Mammary epithelial cell (primary cell): ENCODE results near the gene ATP7B.

Experiments used
- CTCF ChIP-seq, 2 donors: IDR thresholded peaks in 1 of 2; conservative IDR thresholded peaks in 1 of 2; 2 replicates each; pipeline ENCODE4 v1.5.1; 2011 to 2012; ENCODE audit warnings: inconsistent platforms in 2 of 2, low read length in 2 of 2, mild to moderate bottlenecking in 2 of 2, control low read depth in 1 of 2, low read depth in 1 of 2; ENCODE audit not compliant: insufficient read depth in 1 of 2; ENCODE audit errors: extremely low read depth in 1 of 2
- EZH2 ChIP-seq: IDR thresholded peaks from 2 replicates; pipeline ENCODE4 v1.6.1; 2012; ENCODE audit warnings: low read length, inconsistent platforms, borderline replicate concordance

DNA sequence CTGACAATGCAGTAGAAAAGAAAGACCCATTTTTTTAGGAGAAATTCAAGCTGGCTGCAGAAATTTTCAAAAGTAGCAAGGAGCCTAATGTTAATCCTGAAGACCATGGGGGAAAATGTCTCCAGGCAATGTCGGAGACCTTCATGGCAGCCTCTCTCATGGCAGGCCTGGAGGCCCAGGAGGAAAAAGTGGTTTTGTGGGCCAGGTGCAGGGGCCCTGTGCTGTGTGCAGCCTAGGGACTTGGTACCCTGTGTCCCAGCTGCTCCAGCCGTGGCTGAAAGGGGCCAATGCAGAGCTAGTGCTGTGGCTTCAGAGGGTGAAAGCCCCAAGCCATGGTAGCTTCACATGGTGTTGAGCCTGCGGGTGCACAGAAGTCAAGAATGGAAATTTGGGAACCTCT lies 5.0 kb upstream of the ATP7B start:
- TF ChIP-seq CTCF (conservative IDR thresholded peaks at IDR 0.05 in 1 of 2, IDR thresholded peaks at IDR 0.05 in 1 of 2; ENCODE audit: extremely low read depth in 1 of 2, insufficient read depth in 1 of 2, low read depth in 1 of 2, low read length in 2 of 2) (no peak), EZH2 (no peak)
